Hematopoietic multipotent progenitor cell (in vitro differentiated cells): ENCODE measurements around the gene COL4A2. TPM values are rescaled to one million over a fixed set of nuclear protein-coding genes. Genes with fewer than 3 reads are reported as not detected.
"Not testable (repeated sequence)": the region's sequence is repeated elsewhere in the genome, so short reads cannot be mapped to it uniquely, and the experiment has no call there.

ENCODE experiments used
- DNase-seq, 3 donors: peaks; one replicate each; pipeline ENCODE4 v3.0.0-alpha.2; 2011 to 2015; ENCODE audit warnings: low read depth in 2 of 3, low spot score in 2 of 3
- total RNA-seq: library from RNA; depleted of rRNA; stranded (reverse); fragments of >200 nt; gene quantifications from one replicate; pipeline ENCODE4 v1.2.3, GENCODE V29; 2012

COL4A2 gene
- total RNA-seq, 1 donor, result 0.27 TPM

GRCh38 chr13:110521946-110522345, 214.9 kb downstream of the COL4A2 start:
- DNase-seq, result no peak

- no peak for DNase-seq
These were observed 215.6 kb downstream of the COL4A2 start for GRCh38 chr13:110522721-110523120.

GRCh38 chr13:110523180-110523579, 216.1 kb downstream of the COL4A2 start:
- DNase-seq, result no peak

GRCh38 chr13:110523838-110524540, 216.9 kb downstream of the COL4A2 start:
- no peak for DNase-seq

- peak in 1 of 3 donors; percentile 25 for DNase-seq
These were observed 217.6 kb downstream of the COL4A2 start for GRCh38 chr13:110524541-110525257.

- peak in 1 of 3 donors; percentile 51 for DNase-seq
These were observed 218.5 kb downstream of the COL4A2 start for GRCh38 chr13:110525328-110526319.

GRCh38 chr13:110528371-110528770, 221.3 kb downstream of the COL4A2 start:
- no peak for DNase-seq

GRCh38 chr13:110528911-110529310, 221.8 kb downstream of the COL4A2 start:
- no peak for DNase-seq

GRCh38 chr13:110529522-110530311, 222.6 kb downstream of the COL4A2 start:
- DNase-seq, result no peak

- DNase-seq, result no peak
These were observed 224.0 kb downstream of the COL4A2 start for GRCh38 chr13:110531100-110531499.

GRCh38 chr13:110531671-110532083, 224.6 kb downstream of the COL4A2 start:
- DNase-seq, result no peak

GRCh38 chr13:110532258-110532657, 225.2 kb downstream of the COL4A2 start:
- DNase-seq, result not testable (repeated sequence)

GRCh38 chr13:110533771-110534670, 226.9 kb downstream of the COL4A2 start:
- no peak for DNase-seq

- DNase-seq, result no peak
These were observed 228.4 kb downstream of the COL4A2 start for GRCh38 chr13:110535526-110535925.

GRCh38 chr13:110536006-110536693, 229.1 kb downstream of the COL4A2 start:
- DNase-seq, result peak in 2 of 3 donors; percentile 63 to 71

- peak in 1 of 3 donors; percentile 19 for DNase-seq
These were observed 231.5 kb downstream of the COL4A2 start for GRCh38 chr13:110538632-110539031.

GRCh38 chr13:110539894-110540293, 232.8 kb downstream of the COL4A2 start:
- no peak for DNase-seq

- no peak for DNase-seq
These were observed 233.9 kb downstream of the COL4A2 start for GRCh38 chr13:110540871-110541525.
